GM12878 (cell line): ENCODE results near the gene ADCYAP1R1. TPM values are rescaled to one million over a fixed set of nuclear protein-coding genes. Genes with fewer than 3 reads are reported as not detected.

ENCODE experiments used
- ATAC-seq: fragments of 200-7000 bp; cut with Tn5 transposase; 3 replicates; pipeline ENCODE4 v1.9.1; 2020; ENCODE audit warnings: mild to moderate bottlenecking, moderate library complexity
- BruUV-seq: library from RNA; stranded (reverse); fragments of 400-500 nt; replicated peaks from 2 replicates; lab custom pipeline; 2021; lab: Mats Ljungman, UMichigan
- CTCF ChIA-PET: fragments of 300-600 bp; sonication (Branson Sonifier 250); formaldehyde crosslinking; extraction: SDS; loops from one replicate; lab custom pipeline; 2021; ENCODE audit warnings: inconsistent platforms; lab: Yijun Ruan, JAX
- POLR2A ChIA-PET: fragments of 350-600 bp; formaldehyde crosslinking; extraction: SDS; loops from one replicate; lab custom pipeline; 2021; ENCODE audit warnings: inconsistent platforms; lab: Charles Lee
- RAD21 ChIA-PET: fragments of 300-600 bp; sonication (Branson Sonifier 250); formaldehyde crosslinking; loops from one replicate; lab custom pipeline; 2023; ENCODE audit warnings: antibody characterized with exemption; ENCODE audit not compliant: unreplicated experiment; lab: Charles Lee
- SMC1A ChIA-PET: fragments of 300-600 bp; sonication (Branson Sonifier 250); formaldehyde crosslinking; loops from one replicate; lab custom pipeline; 2023; ENCODE audit not compliant: unreplicated experiment, uncharacterized antibody; lab: Charles Lee
- DNase-seq: peaks from one replicate; pipeline ENCODE4 v3.0.0-alpha.2; 2011; ENCODE audit warnings: low read depth, low spot score
- FAIRE-seq: peaks from 3 replicates; lab custom pipeline; 2011; peaks lifted over from hg19 to GRCh38; lab: Jason Lieb, UNC
- H2AFZ ChIP-seq: 2 replicates; pipeline ENCODE4 v1.6.0; 2011; ENCODE audit warnings: low read depth, low read length, control low read depth; ENCODE audit not compliant: control insufficient read depth
- H3K27ac ChIP-seq: 2 replicates; pipeline ENCODE4 v1.5.1; 2011; ENCODE audit warnings: control low read depth; ENCODE audit not compliant: control insufficient read depth, insufficient read depth
- H3K27me3 ChIP-seq, 2 experiments: replicated peaks in 1 of 2; 2 replicates each; pipeline versions ENCODE4 v1.6.0 to v1.6.1; 2011; ENCODE audit warnings: low read length in 1 of 2; ENCODE audit not compliant: control insufficient read depth in 2 of 2, insufficient read depth in 2 of 2
- H3K36me3 ChIP-seq, 2 experiments: 2 replicates each; pipeline ENCODE4 v1.5.1; 2011; ENCODE audit warnings: low read length in 1 of 2; ENCODE audit not compliant: control insufficient read depth in 2 of 2, insufficient read depth in 2 of 2
- H3K4me1 ChIP-seq: 2 replicates; pipeline ENCODE4 v1.6.1; 2011; ENCODE audit warnings: mild to moderate bottlenecking, low read length, moderate library complexity, mixed read lengths; ENCODE audit not compliant: control insufficient read depth, insufficient read depth
- H3K4me2 ChIP-seq: 2 replicates; pipeline ENCODE4 v1.6.0; 2011; ENCODE audit warnings: control low read depth; ENCODE audit not compliant: control insufficient read depth, insufficient read depth
- H3K4me3 ChIP-seq: fragments of 200-600 bp; sonication (generic); 2 replicates; pipeline ENCODE4 v1.5.1; 2016
- H3K79me2 ChIP-seq: 2 replicates; pipeline ENCODE4 v1.6.0; 2011; ENCODE audit warnings: low read length; ENCODE audit not compliant: control insufficient read depth, insufficient read depth
- H3K9ac ChIP-seq: 2 replicates; pipeline ENCODE4 v1.8.0; 2011; ENCODE audit warnings: low read length, control low read depth, mixed read lengths; ENCODE audit not compliant: control insufficient read depth, insufficient read depth
- H3K9me3 ChIP-seq: replicated peaks from 3 replicates; pipeline ENCODE4 v1.5.1; 2011; ENCODE audit warnings: mild to moderate bottlenecking, low read length; ENCODE audit not compliant: control insufficient read depth, insufficient read depth
- H4K20me1 ChIP-seq: 2 replicates; pipeline ENCODE4 v1.6.0; 2011; ENCODE audit not compliant: control insufficient read depth, insufficient read depth
- ATF7 ChIP-seq: fragments of 450-650 bp; IDR thresholded peaks from 2 replicates; pipeline ENCODE4 v1.6.1; 2016; ENCODE audit warnings: low read depth, mild to moderate bottlenecking
- CBX3 ChIP-seq: fragments of 200-600 bp; sonication (generic); IDR thresholded peaks from 2 replicates; pipeline ENCODE4 v1.6.1; 2016; ENCODE audit warnings: low read depth, borderline replicate concordance
- CHD1 ChIP-seq: IDR thresholded peaks from 2 replicates; pipeline ENCODE4 v1.6.1; 2012; ENCODE audit warnings: low read depth, low read length, improper control_type of control experiment
- FOS ChIP-seq: IDR thresholded peaks from 3 replicates; pipeline ENCODE4 v1.6.1; 2011; ENCODE audit warnings: borderline replicate concordance; ENCODE audit not compliant: insufficient read length; ENCODE audit errors: extremely low read depth
- GABPA ChIP-seq: IDR thresholded peaks from 2 replicates; pipeline ENCODE4 v1.6.1; 2014; ENCODE audit warnings: antibody characterized with exemption, low read depth, mild to moderate bottlenecking, inconsistent platforms
- HCFC1 ChIP-seq: fragments of 150-350 bp; IDR thresholded peaks from 2 replicates; pipeline ENCODE4 v1.6.1; 2014; ENCODE audit warnings: low read length
- IRF5 ChIP-seq: fragments of 450-650 bp; IDR thresholded peaks from 2 replicates; pipeline ENCODE4 v1.6.1; 2017; ENCODE audit warnings: borderline replicate concordance
- NBN ChIP-seq: fragments of 450-650 bp; IDR thresholded peaks from 2 replicates; pipeline ENCODE4 v1.6.1; 2016
- POLR2AphosphoS5 ChIP-seq: IDR thresholded peaks from 2 replicates; pipeline ENCODE4 v1.6.1; 2011; ENCODE audit warnings: mild to moderate bottlenecking, low read length, inconsistent platforms
- SUZ12 ChIP-seq: fragments of 200-600 bp; sonication (generic); IDR thresholded peaks from one replicate; pipeline ENCODE4 v1.6.1; 2018; ENCODE audit warnings: antibody characterized with exemption, mild to moderate bottlenecking; ENCODE audit not compliant: unreplicated experiment
- YBX1 ChIP-seq: fragments of 450-650 bp; IDR thresholded peaks from 2 replicates; pipeline ENCODE4 v1.6.1; 2016; ENCODE audit warnings: antibody characterized with exemption
- WGBS: methylation state at CpG from one replicate; pipeline ENCODE4 v1.1.6; 2016; ENCODE audit warnings: low lambda C conversion rate; ENCODE audit not compliant: insufficient replicate concordance, insufficient coverage; ENCODE audit errors: missing lambda C conversion rate; 5-methylcytosine and 5-hydroxymethylcytosine counted together
- in situ Hi-C: fragments of 300-500 bp; cut with MboI; formaldehyde crosslinking; loops from 9 replicates; pipeline ENCODE4 v1.14.3; 2018; ENCODE audit warnings: mixed read lengths
- intact Hi-C: fragments of 100-400 bp; cut with micrococcal nuclease; formaldehyde crosslinking; loops from one replicate; pipeline ENCODE4 v1.14.2; 2022; ENCODE audit not compliant: unreplicated experiment
- polyA plus RNA-seq, 11 experiments: library from polyadenylated mRNA; depleted of rRNA in 4 of 11; unstranded in 6 of 11; stranded (reverse) in 5 of 11; fragments of >200 nt; fragmentation: Nextera tagmentation in 4 of 11; fragmentation: Illumina TruSeq in 1 of 11; extraction: Ambion mirVana in 4 of 11; extraction: Trizol in 1 of 11; gene quantifications; 1 replicate in 1 of 11; 2 replicates in 10 of 11; pipeline versions ENCODE4 v1.2.1 to v1.2.3, GENCODE V29; 2011 to 2016; ENCODE audit warnings: inconsistent platforms in 2 of 11, missing spikeins in 2 of 11, low read depth in 1 of 11
- total RNA-seq, 4 experiments: library from RNA; depleted of rRNA in 3 of 4; stranded (reverse); fragments of >200 nt in 3 of 4; fragmentation: Illumina TruSeq in 1 of 4; extraction: Trizol in 1 of 4; gene quantifications; 2 replicates each; pipeline versions ENCODE4 v1.2.1 to v1.2.3, GENCODE V29; 2013 to 2021
- TF ChIP-seq, protein P1 (sequence below): fragments of 450-650 bp; IDR thresholded peaks from 2 replicates; pipeline ENCODE4 v1.6.1; 2017; ENCODE audit warnings: low read depth, mild to moderate bottlenecking, moderate library complexity
- TF ChIP-seq, protein P2 (sequence below): fragments of 450-650 bp; IDR thresholded peaks from 2 replicates; pipeline ENCODE4 v1.6.1; 2016; ENCODE audit warnings: mild to moderate bottlenecking, moderate library complexity, borderline replicate concordance

Gene ADCYAP1R1
- total and polyA plus RNA-seq, 10 of the 15 experiments (the other 5 are each of a cell fraction or from before 2014, with no cell fraction given): not detected

GRCh38 chr7:31087351-31087750 lies 35.2 kb downstream of the ADCYAP1R1 start:
- Histone ChIP-seq H3K4me3 (no peak overlapping the region), H3K4me1 (no peaks in the 10 kb centered on the region), H3K4me2 (no peak overlapping the region), H3K9ac (no peak overlapping the region), H3K79me2 (no peaks in the 10 kb centered on the region), H3K27ac (no peak overlapping the region), H3K27me3 (no peaks in the 10 kb centered on the region), H4K20me1 (no peaks in the 10 kb centered on the region), H3K36me3 (no peaks in the 10 kb centered on the region), H2AFZ (no peak overlapping the region), H3K9me3 (no peaks in the 10 kb centered on the region)
- DNase-seq: no peak
- intact Hi-C loops (no loop called here), in situ Hi-C loops (no loop called here)
- no peak for FAIRE-seq
- ChIA-PET CTCF (no interaction called here), SMC1A (no interaction called here), RAD21 (no interaction called here), POLR2A (no interaction called here)
- TF ChIP-seq, protein P1, sequence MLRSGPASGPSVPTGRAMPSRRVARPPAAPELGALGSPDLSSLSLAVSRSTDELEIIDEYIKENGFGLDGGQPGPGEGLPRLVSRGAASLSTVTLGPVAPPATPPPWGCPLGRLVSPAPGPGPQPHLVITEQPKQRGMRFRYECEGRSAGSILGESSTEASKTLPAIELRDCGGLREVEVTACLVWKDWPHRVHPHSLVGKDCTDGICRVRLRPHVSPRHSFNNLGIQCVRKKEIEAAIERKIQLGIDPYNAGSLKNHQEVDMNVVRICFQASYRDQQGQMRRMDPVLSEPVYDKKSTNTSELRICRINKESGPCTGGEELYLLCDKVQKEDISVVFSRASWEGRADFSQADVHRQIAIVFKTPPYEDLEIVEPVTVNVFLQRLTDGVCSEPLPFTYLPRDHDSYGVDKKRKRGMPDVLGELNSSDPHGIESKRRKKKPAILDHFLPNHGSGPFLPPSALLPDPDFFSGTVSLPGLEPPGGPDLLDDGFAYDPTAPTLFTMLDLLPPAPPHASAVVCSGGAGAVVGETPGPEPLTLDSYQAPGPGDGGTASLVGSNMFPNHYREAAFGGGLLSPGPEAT: no peak
- TF ChIP-seq NBN (no peak), CBX3 (no peak), CHD1 (no peak), ATF7 (no peak), HCFC1 (no peak), YBX1 (no peak), IRF5 (no peak), SUZ12 (no peak), GABPA (no peak), FOS (no peak), POLR2AphosphoS5 (no peak)
- TF ChIP-seq, protein P2, sequence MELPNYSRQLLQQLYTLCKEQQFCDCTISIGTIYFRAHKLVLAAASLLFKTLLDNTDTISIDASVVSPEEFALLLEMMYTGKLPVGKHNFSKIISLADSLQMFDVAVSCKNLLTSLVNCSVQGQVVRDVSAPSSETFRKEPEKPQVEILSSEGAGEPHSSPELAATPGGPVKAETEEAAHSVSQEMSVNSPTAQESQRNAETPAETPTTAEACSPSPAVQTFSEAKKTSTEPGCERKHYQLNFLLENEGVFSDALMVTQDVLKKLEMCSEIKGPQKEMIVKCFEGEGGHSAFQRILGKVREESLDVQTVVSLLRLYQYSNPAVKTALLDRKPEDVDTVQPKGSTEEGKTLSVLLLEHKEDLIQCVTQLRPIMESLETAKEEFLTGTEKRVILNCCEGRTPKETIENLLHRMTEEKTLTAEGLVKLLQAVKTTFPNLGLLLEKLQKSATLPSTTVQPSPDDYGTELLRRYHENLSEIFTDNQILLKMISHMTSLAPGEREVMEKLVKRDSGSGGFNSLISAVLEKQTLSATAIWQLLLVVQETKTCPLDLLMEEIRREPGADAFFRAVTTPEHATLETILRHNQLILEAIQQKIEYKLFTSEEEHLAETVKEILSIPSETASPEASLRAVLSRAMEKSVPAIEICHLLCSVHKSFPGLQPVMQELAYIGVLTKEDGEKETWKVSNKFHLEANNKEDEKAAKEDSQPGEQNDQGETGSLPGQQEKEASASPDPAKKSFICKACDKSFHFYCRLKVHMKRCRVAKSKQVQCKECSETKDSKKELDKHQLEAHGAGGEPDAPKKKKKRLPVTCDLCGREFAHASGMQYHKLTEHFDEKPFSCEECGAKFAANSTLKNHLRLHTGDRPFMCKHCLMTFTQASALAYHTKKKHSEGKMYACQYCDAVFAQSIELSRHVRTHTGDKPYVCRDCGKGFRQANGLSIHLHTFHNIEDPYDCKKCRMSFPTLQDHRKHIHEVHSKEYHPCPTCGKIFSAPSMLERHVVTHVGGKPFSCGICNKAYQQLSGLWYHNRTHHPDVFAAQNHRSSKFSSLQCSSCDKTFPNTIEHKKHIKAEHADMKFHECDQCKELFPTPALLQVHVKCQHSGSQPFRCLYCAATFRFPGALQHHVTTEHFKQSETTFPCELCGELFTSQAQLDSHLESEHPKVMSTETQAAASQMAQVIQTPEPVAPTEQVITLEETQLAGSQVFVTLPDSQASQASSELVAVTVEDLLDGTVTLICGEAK: no peak
- ATAC-seq: no peak
- no TSS peak for BruUV-seq
- 52% methylated on average over 6 of the region's 6 CpGs for WGBS
